Measurements from ENCODE around the gene SLC35D3.

SLC35D3 gene

DNA sequence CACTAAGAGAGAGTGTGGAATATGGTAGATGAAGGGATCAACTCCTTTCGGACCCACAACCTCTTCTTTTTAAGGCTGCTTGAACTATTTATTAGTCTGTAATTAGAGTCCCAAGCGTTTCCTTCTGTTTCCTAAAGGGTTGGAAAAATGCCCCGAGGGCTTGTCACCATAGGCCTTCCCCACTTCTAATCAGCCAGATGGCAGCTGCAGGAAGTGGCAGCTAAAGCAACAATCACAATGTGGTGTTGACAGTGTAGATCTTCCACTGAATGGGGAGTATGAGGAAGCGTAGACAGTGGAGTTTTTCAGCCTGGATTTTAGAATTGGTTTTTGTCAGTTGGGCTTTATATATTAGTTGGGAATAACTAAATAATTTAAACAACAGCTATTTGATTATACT lies 40.6 kb downstream of the SLC35D3 start:
- TF ChIP-seq, protein P1, sequence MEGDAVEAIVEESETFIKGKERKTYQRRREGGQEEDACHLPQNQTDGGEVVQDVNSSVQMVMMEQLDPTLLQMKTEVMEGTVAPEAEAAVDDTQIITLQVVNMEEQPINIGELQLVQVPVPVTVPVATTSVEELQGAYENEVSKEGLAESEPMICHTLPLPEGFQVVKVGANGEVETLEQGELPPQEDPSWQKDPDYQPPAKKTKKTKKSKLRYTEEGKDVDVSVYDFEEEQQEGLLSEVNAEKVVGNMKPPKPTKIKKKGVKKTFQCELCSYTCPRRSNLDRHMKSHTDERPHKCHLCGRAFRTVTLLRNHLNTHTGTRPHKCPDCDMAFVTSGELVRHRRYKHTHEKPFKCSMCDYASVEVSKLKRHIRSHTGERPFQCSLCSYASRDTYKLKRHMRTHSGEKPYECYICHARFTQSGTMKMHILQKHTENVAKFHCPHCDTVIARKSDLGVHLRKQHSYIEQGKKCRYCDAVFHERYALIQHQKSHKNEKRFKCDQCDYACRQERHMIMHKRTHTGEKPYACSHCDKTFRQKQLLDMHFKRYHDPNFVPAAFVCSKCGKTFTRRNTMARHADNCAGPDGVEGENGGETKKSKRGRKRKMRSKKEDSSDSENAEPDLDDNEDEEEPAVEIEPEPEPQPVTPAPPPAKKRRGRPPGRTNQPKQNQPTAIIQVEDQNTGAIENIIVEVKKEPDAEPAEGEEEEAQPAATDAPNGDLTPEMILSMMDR (IDR thresholded peaks at IDR 0.05; ENCODE audit: poor library complexity, severe bottlenecking), result no peak
- no peak overlapping the region for H3K4me3 ChIP-seq (ENCODE audit: severe bottlenecking)
- no peak overlapping the region for H3K27ac ChIP-seq (ENCODE audit: poor library complexity, severe bottlenecking)
- no peaks in the 10 kb centered on the region for H3K9me3 ChIP-seq (ENCODE audit: severe bottlenecking)
- H3K4me1 ChIP-seq (ENCODE audit: insufficient read depth, poor library complexity, severe bottlenecking), result no peaks in the 10 kb centered on the region
- no peak for DNase-seq (ENCODE audit: low spot score)
- no peaks in the 10 kb centered on the region for H3K36me3 ChIP-seq (ENCODE audit: low read depth)
- H3K27me3 ChIP-seq (ENCODE audit: insufficient read depth, poor library complexity, severe bottlenecking), result no peaks in the 10 kb centered on the region
- no peak for ATAC-seq (ENCODE audit: low read depth)

DNA sequence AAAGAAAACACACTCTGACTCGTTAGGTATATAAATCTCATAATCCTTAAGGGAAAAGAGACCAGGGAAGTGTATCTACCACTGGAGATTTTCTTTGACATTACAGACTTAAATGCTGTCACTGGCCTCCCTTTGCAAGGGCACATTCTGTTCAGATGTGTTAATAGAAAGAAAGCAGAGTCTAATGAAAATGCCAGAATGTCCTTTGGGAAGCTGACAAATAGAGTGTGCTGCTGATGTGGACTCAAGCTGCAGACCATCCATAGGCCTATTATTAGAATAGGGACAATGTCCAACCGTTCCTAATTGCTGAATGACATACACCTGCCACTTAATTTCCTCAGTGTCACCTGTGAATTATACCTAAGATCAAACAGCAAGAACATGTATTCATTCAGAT lies 41.2 kb downstream of the SLC35D3 start:
- Histone ChIP-seq H3K27me3 (ENCODE audit: insufficient read depth, poor library complexity, severe bottlenecking) (no peaks in the 10 kb centered on the region), H3K4me1 (ENCODE audit: insufficient read depth, poor library complexity, severe bottlenecking) (no peaks in the 10 kb centered on the region), H3K9me3 (ENCODE audit: severe bottlenecking) (no peaks in the 10 kb centered on the region), H3K27ac (ENCODE audit: poor library complexity, severe bottlenecking) (no peak overlapping the region), H3K36me3 (ENCODE audit: low read depth) (no peaks in the 10 kb centered on the region), H3K4me3 (ENCODE audit: severe bottlenecking) (no peak overlapping the region)
- TF ChIP-seq, protein P1 (IDR thresholded peaks at IDR 0.05; ENCODE audit: poor library complexity, severe bottlenecking), result no peak
- no peak for ATAC-seq (ENCODE audit: low read depth)
- no peak for DNase-seq (ENCODE audit: low spot score)

DNA sequence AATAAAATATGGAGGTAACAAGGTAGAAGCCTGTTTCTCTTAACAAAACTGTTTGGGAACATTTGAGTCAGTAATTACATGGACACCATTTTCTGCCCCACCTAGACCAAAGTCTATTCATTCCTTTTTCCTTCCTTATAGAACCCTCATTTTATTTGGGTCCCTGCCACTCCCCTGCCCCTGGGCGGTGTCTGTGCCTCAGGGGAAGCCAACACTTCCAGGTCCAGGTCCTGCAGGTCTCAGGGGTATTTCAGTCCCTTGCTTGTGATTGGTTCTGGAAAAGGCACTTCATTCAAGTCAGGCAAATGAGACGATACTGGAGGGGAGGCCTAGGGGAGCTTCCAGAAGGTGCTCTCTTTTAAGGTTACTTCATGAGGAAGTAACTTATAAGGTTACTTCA lies 42.3 kb downstream of the SLC35D3 start:
- Histone ChIP-seq H3K36me3 (ENCODE audit: low read depth) (no peaks in the 10 kb centered on the region), H3K4me1 (ENCODE audit: insufficient read depth, poor library complexity, severe bottlenecking) (peaks cover under 1% of the 10 kb centered on the region), H3K4me3 (ENCODE audit: severe bottlenecking) (no peak overlapping the region), H3K9me3 (ENCODE audit: severe bottlenecking) (no peaks in the 10 kb centered on the region), H3K27ac (ENCODE audit: poor library complexity, severe bottlenecking) (no peak overlapping the region), H3K27me3 (ENCODE audit: insufficient read depth, poor library complexity, severe bottlenecking) (no peaks in the 10 kb centered on the region)
- ATAC-seq (ENCODE audit: low read depth), result no peak
- no peak for DNase-seq (ENCODE audit: low spot score)
- TF ChIP-seq, protein P1 (IDR thresholded peaks at IDR 0.05; ENCODE audit: poor library complexity, severe bottlenecking), result no peak

DNA sequence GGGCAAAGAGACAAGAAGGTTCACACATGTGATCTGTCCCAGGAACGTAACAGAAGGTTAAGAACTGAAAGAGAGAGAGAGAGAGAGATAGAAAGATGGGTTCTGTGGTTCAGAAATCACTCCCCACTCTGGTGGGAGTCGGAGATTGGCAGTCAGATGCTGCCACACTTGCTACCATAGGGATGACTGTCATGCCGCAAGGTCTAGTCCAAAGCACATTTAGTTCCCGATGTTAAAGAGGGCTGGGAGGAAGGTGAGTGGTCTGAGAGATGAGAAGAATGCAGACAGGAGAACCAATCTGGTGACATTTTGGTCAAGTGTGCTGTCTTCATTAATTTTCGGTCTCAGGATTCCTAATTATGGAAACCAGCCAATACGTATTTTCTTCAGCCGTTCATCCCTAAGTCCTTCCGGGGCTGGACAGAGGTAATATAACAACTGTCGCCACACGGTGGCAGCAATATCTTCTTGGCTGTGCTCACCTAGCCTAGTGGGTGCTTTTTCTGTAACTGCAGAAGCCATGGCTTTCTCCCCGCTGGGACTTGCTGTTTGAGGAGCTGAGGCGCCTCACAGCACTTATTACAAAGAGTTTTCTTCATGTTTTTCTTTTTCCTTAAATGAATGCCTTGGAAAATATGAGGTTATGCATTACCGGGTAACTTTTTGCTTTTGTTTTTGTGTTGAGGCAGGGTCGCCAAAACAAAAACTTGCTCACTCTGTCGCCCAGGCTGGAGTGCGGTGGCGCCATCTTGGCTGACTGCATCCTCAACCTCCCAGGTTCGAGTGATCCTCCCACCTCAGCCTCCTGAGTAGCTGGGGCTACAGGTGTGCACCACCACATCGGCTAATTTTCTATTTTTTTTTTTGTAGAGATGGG lies 46.0 kb downstream of the SLC35D3 start:
- DNase-seq (ENCODE audit: low spot score) (no peak), ATAC-seq (ENCODE audit: low read depth) (peak; percentile 93)
- Histone ChIP-seq H3K27me3 (ENCODE audit: insufficient read depth, poor library complexity, severe bottlenecking) (no peaks in the 10 kb centered on the region), H3K9me3 (ENCODE audit: severe bottlenecking) (no peaks in the 10 kb centered on the region), H3K4me3 (ENCODE audit: severe bottlenecking) (no peak overlapping the region), H3K36me3 (ENCODE audit: low read depth) (no peaks in the 10 kb centered on the region), H3K4me1 (ENCODE audit: insufficient read depth, poor library complexity, severe bottlenecking) (peaks cover 5% of the 10 kb centered on the region), H3K27ac (ENCODE audit: poor library complexity, severe bottlenecking) (no peak overlapping the region)
- TF ChIP-seq, protein P1 (IDR thresholded peaks at IDR 0.05; ENCODE audit: poor library complexity, severe bottlenecking), result peak; percentile 86

DNA sequence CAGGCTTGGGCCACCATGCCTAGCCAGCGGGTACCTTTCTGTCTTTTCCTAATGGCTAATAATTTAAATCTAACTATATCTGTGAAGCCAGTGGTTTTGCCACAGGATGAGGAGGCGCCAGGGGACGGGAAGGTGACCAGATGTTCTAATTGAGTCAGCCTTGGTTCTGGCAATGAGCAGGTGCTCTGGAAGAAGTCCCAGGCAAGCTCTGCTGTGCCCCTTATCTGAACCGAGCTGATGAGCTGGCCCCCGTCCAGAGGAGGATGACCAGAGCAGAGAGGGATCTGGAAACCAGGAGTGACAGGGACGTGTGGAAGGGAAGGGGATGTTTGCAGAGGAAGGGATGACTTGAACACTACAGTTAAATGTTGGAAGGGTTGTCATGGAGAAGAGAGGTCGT lies 46.7 kb downstream of the SLC35D3 start:
- no peak overlapping the region for H3K4me3 ChIP-seq (ENCODE audit: severe bottlenecking)
- H3K27me3 ChIP-seq (ENCODE audit: insufficient read depth, poor library complexity, severe bottlenecking), result no peaks in the 10 kb centered on the region
- DNase-seq (ENCODE audit: low spot score) (no peak), ATAC-seq (ENCODE audit: low read depth) (no peak)
- no peaks in the 10 kb centered on the region for H3K36me3 ChIP-seq (ENCODE audit: low read depth)
- TF ChIP-seq, protein P1 (IDR thresholded peaks at IDR 0.05; ENCODE audit: poor library complexity, severe bottlenecking), result no peak
- H3K4me1 ChIP-seq (ENCODE audit: insufficient read depth, poor library complexity, severe bottlenecking), result peaks cover 5% of the 10 kb centered on the region
- H3K9me3 ChIP-seq (ENCODE audit: severe bottlenecking), result no peaks in the 10 kb centered on the region
- H3K27ac ChIP-seq (ENCODE audit: poor library complexity, severe bottlenecking), result no peak overlapping the region
